OCI-LY7 (cell line): Measurements from ENCODE around the gene CLTCL1. TPM values are rescaled to one million over a fixed set of nuclear protein-coding genes. Genes with fewer than 3 reads are reported as not detected.

Experiments
- BruUV-seq: library from RNA; stranded (reverse); fragments of 400-500 nt; replicated peaks from 2 replicates; lab custom pipeline; 2021; lab: Mats Ljungman, UMichigan
- CTCF ChIA-PET: fragments of 300-600 bp; sonication (Branson Sonifier 250); formaldehyde crosslinking; loops from one replicate; lab custom pipeline; 2022; ENCODE audit warnings: antibody characterized with exemption; ENCODE audit not compliant: unreplicated experiment; lab: Charles Lee
- POLR2A ChIA-PET: fragments of 300-600 bp; sonication (Branson Sonifier 250); formaldehyde crosslinking; loops from one replicate; lab custom pipeline; 2022; ENCODE audit warnings: antibody characterized with exemption; lab: Charles Lee
- DNase-seq: peaks from one replicate; pipeline ENCODE4 v3.0.0-alpha.2; 2015; ENCODE audit warnings: low spot score
- H2AFZ ChIP-seq: fragments of 200-600 bp; sonication (generic), shearing (Covaris generic); 2 replicates; pipeline ENCODE4 v1.6.1; 2014; ENCODE audit warnings: mild to moderate bottlenecking, antibody characterized with exemption, low read length, moderate library complexity
- H3K27ac ChIP-seq: fragments of 200-600 bp; sonication (generic); 2 replicates; pipeline ENCODE4 v1.5.1; 2014; ENCODE audit warnings: mixed run types, low read depth, mild to moderate bottlenecking, moderate library complexity, low read length, inconsistent platforms; ENCODE audit not compliant: poor library complexity, severe bottlenecking
- H3K36me3 ChIP-seq: fragments of 200-600 bp; sonication (generic); 2 replicates; pipeline ENCODE4 v1.6.1; 2014; ENCODE audit warnings: mild to moderate bottlenecking, antibody characterized with exemption, low read length, moderate library complexity, mixed read lengths; ENCODE audit not compliant: insufficient read depth
- H3K4me1 ChIP-seq: fragments of 200-600 bp; sonication (generic); 2 replicates; pipeline ENCODE4 v1.5.1; 2014; ENCODE audit warnings: mild to moderate bottlenecking, low read length; ENCODE audit not compliant: insufficient read depth, poor library complexity, severe bottlenecking
- H3K4me2 ChIP-seq: fragments of 200-600 bp; sonication (generic); 2 replicates; pipeline ENCODE4 v1.6.1; 2014; ENCODE audit warnings: mild to moderate bottlenecking, low read length
- H3K4me3 ChIP-seq: fragments of 200-600 bp; sonication (generic); 2 replicates; pipeline ENCODE4 v1.5.1; 2014; ENCODE audit warnings: mild to moderate bottlenecking, low read depth, low read length; ENCODE audit not compliant: poor library complexity, severe bottlenecking
- H3K79me2 ChIP-seq: fragments of 200-600 bp; sonication (generic); 2 replicates; pipeline ENCODE4 v1.6.1; 2016; ENCODE audit warnings: low read depth, mild to moderate bottlenecking, low read length, moderate library complexity, mixed read lengths; ENCODE audit not compliant: insufficient read depth
- H3K9me2 ChIP-seq: fragments of 200-600 bp; sonication (generic); 2 replicates; pipeline ENCODE4 v1.6.1; 2016; ENCODE audit warnings: mild to moderate bottlenecking, low read length, mixed read lengths; ENCODE audit not compliant: insufficient read depth
- H3K9me3 ChIP-seq: fragments of 200-600 bp; sonication (generic); 2 replicates; pipeline ENCODE4 v1.6.1; 2014; ENCODE audit warnings: mild to moderate bottlenecking, mixed run types, low read length, mixed read lengths
- H4K20me1 ChIP-seq: fragments of 200-600 bp; sonication (generic); 2 replicates; pipeline ENCODE4 v1.6.1; 2014; ENCODE audit warnings: mild to moderate bottlenecking, antibody characterized with exemption, low read length, moderate library complexity, mixed read lengths; ENCODE audit not compliant: insufficient read depth
- EZH2phosphoT487 ChIP-seq: fragments of 200-600 bp; sonication (generic); IDR thresholded peaks from 2 replicates; pipeline ENCODE4 v1.6.1; 2018; ENCODE audit warnings: low read depth, borderline replicate concordance, mild to moderate bottlenecking, mixed run types, antibody characterized with exemption, low read length, moderate library complexity, mixed read lengths
- intact Hi-C: fragments of 100-400 bp; cut with micrococcal nuclease; formaldehyde crosslinking; loops from one replicate; pipeline ENCODE4 v1.10.0; 2022; ENCODE audit not compliant: unreplicated experiment
- total RNA-seq, 2 experiments: library from RNA; depleted of rRNA in 1 of 2; stranded (reverse); fragments of >200 nt in 1 of 2; shearing (Covaris generic) in 1 of 2; gene quantifications; 2 replicates each; pipeline ENCODE4 v1.2.3, GENCODE V29; 2014 to 2022
- TF ChIP-seq, protein P1 (sequence below): fragments of 200-600 bp; sonication (generic); conservative IDR thresholded peaks from 2 replicates; pipeline ENCODE4 v1.5.1; 2014; ENCODE audit warnings: mild to moderate bottlenecking, antibody characterized with exemption, low read length, moderate library complexity, mixed read lengths

CLTCL1 gene
- total RNA-seq, 2 experiments from 2014 or later: 0.44 to 0.99 TPM

DNA sequence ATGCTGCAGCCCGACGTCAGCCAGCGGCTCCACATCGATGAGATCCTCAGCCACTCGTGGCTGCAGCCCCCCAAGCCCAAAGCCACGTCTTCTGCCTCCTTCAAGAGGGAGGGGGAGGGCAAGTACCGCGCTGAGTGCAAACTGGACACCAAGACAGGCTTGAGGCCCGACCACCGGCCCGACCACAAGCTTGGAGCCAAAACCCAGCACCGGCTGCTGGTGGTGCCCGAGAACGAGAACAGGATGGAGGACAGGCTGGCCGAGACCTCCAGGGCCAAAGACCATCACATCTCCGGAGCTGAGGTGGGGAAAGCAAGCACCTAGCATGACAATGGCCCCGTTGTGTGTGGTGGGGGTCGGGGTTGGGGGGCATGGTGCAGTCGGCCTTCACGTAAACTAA, 159.4 kb downstream of the CLTCL1 start:
- Histone ChIP-seq H2AFZ (no peak overlapping the region), H3K79me2 (no peaks in the 10 kb centered on the region), H3K9me2 (no peaks in the 10 kb centered on the region), H3K4me1 (peaks cover 10% of the 10 kb centered on the region), H3K27ac (no peak overlapping the region), H4K20me1 (no peaks in the 10 kb centered on the region), H3K9me3 (no peaks in the 10 kb centered on the region), H3K4me2 (no peak overlapping the region), H3K4me3 (no peak overlapping the region), H3K36me3 (peaks cover 34% of the 10 kb centered on the region)
- intact Hi-C loops: no loop called here
- POLR2A ChIA-PET: interaction anchor here (0.9 kb wide), 1 partner anchor 9 kb away, joined by 3 read pairs; no protein-coding TSS in a partner anchor
- no peak for DNase-seq
- TF ChIP-seq, protein P1, sequence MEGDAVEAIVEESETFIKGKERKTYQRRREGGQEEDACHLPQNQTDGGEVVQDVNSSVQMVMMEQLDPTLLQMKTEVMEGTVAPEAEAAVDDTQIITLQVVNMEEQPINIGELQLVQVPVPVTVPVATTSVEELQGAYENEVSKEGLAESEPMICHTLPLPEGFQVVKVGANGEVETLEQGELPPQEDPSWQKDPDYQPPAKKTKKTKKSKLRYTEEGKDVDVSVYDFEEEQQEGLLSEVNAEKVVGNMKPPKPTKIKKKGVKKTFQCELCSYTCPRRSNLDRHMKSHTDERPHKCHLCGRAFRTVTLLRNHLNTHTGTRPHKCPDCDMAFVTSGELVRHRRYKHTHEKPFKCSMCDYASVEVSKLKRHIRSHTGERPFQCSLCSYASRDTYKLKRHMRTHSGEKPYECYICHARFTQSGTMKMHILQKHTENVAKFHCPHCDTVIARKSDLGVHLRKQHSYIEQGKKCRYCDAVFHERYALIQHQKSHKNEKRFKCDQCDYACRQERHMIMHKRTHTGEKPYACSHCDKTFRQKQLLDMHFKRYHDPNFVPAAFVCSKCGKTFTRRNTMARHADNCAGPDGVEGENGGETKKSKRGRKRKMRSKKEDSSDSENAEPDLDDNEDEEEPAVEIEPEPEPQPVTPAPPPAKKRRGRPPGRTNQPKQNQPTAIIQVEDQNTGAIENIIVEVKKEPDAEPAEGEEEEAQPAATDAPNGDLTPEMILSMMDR: no peak
- TF ChIP-seq EZH2phosphoT487: no peak
- BruUV-seq: no TSS peak
- CTCF ChIA-PET: no interaction called here

DNA sequence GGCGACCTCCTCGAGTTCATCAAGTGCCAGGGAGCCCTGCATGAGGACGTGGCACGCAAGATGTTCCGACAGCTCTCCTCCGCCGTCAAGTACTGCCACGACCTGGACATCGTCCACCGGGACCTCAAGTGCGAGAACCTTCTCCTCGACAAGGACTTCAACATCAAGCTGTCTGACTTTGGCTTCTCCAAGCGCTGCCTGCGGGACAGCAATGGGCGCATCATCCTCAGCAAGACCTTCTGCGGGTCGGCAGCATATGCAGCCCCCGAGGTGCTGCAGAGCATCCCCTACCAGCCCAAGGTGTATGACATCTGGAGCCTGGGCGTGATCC, 159.9 kb downstream of the CLTCL1 start:
- Histone ChIP-seq H4K20me1 (no peaks in the 10 kb centered on the region), H3K36me3 (peaks cover 29% of the 10 kb centered on the region), H3K9me2 (no peaks in the 10 kb centered on the region), H2AFZ (no peak overlapping the region), H3K79me2 (no peaks in the 10 kb centered on the region), H3K9me3 (no peaks in the 10 kb centered on the region), H3K4me3 (no peak overlapping the region), H3K27ac (no peak overlapping the region), H3K4me1 (peaks cover 10% of the 10 kb centered on the region), H3K4me2 (no peak overlapping the region)
- DNase-seq: no peak
- TF ChIP-seq, protein P1: no peak
- no peak for TF ChIP-seq EZH2phosphoT487
- POLR2A ChIA-PET: interaction anchor here (0.9 kb wide), 1 partner anchor 10 kb away, joined by 3 read pairs; no protein-coding TSS in a partner anchor
- CTCF ChIA-PET: no interaction called here
- no TSS peak for BruUV-seq
- intact Hi-C loops: no loop called here

DNA sequence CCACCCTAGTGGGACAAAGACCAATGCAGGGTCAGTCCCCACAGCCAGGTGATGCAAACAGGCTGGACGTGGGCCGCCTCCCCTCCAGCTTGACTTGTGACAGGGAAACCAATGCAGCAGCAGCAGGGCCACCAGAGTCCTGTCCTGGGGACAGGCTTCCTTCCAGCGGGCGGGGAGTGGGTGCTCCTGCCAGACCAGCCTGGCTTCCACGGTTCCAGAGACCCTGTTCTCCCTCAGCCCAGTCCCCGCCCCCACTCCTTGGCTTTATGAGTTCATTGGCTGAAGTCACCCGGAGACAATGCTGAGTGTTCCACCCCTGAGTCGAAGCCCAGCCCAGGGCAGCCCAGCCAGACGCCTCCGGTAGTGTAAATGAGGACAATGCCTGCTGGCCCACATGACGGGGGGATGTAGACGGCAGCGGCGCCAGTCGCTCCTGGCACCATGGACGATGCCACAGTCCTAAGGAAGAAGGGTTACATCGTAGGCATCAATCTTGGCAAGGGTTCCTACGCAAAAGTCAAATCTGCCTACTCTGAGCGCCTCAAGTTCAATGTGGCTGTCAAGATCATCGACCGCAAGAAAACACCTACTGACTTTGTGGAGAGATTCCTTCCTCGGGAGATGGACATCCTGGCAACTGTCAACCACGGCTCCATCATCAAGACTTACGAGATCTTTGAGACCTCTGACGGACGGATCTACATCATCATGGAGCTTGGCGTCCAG, 160.4 kb downstream of the CLTCL1 start, which contains the start of gene TSSK2:
Gene TSSK2, plus strand, starts transcription at position 350 of the 726 bp plus-strand sequence. Its CDS starts 92 bp downstream, at position 442.
- no peak within 1 kb of the TSS for H3K4me2 ChIP-seq
- no peak within 1 kb of the TSS for H3K27ac ChIP-seq
- DNase-seq: no peak
- H3K36me3 ChIP-seq: peaks cover 24% of the 10 kb centered on the region
- H3K9me3 ChIP-seq: no peaks in the 10 kb centered on the region
- no peaks in the 10 kb centered on the region for H3K9me2 ChIP-seq
- H3K4me3 ChIP-seq: no peak within 1 kb of the TSS
- TF ChIP-seq EZH2phosphoT487: no peak
- TF ChIP-seq, protein P1: no peak
- H2AFZ ChIP-seq: no peak within 1 kb of the TSS
- POLR2A ChIA-PET: interaction anchor here (0.9 kb wide), 1 partner anchor 10 kb away, joined by 3 read pairs; no protein-coding TSS in a partner anchor
- intact Hi-C loops: no loop called here
- H4K20me1 ChIP-seq: no peaks in the 10 kb centered on the region
- H3K4me1 ChIP-seq: peaks cover 10% of the 10 kb centered on the region
- BruUV-seq: no TSS peak
- CTCF ChIA-PET: no interaction called here
- no peaks in the 10 kb centered on the region for H3K79me2 ChIP-seq
